Right cardiac atrium (tissue), 5 donors: ENCODE results near the gene MAP2K4. TPM values are rescaled to one million over a fixed set of nuclear protein-coding genes. Genes with fewer than 3 reads are reported as not detected.

ENCODE experiments used
- ATAC-seq, 2 donors: fragments of 200-7000 bp; cut with Tn5 transposase; one replicate each; pipeline versions ENCODE4 v1.8.0 to v1.9.1; 2020; ENCODE audit warnings: moderate library complexity in 2 of 2, mild to moderate bottlenecking in 1 of 2
- DNase-seq, 3 donors: peaks; one replicate each; pipeline ENCODE4 v3.0.0-alpha.2; 2020
- H3K27ac ChIP-seq: one replicate; pipeline ENCODE4 v1.5.1; 2013; ENCODE audit warnings: mild to moderate bottlenecking, low read length, control low read depth, moderate library complexity
- H3K27me3 ChIP-seq: one replicate; pipeline ENCODE4 v1.6.1; 2013; ENCODE audit not compliant: control insufficient read depth, insufficient read depth
- H3K4me1 ChIP-seq: one replicate; pipeline ENCODE4 v1.6.1; 2013; ENCODE audit warnings: low read length; ENCODE audit not compliant: control insufficient read depth, insufficient read depth
- H3K4me3 ChIP-seq: one replicate; pipeline ENCODE4 v1.5.1; 2013; ENCODE audit warnings: low read length, control low read depth
- H3K9me3 ChIP-seq: one replicate; pipeline ENCODE4 v1.6.1; 2013; ENCODE audit warnings: low read length; ENCODE audit not compliant: control insufficient read depth
- WGBS: extraction: QIAGEN DNeasy Blood & Tissue Kit; methylation state at CpG from one replicate; pipeline ENCODE4 v1.1.7; 2013; 5-methylcytosine and 5-hydroxymethylcytosine counted together
- intact Hi-C, 4 donors: fragments of 100-400 bp; cut with DNase I; formaldehyde crosslinking; loops; one replicate each; pipeline versions ENCODE4 v1.11.0 to v1.14.0; 2022 to 2023
- polyA plus RNA-seq: library from polyadenylated mRNA; stranded (reverse); fragments of 200-250 nt; gene quantifications from one replicate; pipeline ENCODE4 v1.2.3, GENCODE V29; 2013
- total RNA-seq, 4 donors: library from RNA; stranded (reverse); fragmentation: NEBNext Ultra II Directional; extraction: Animal tissue kit (Norgen Biotek cat#: 25700); gene quantifications; one replicate each; pipeline ENCODE4 v1.2.1, GENCODE V29; 2021
- donor health status: healthy with polysubstance abuse.
- donor health status: DM: no; HTN: yes; CAD: no.
- donor health status: DM: no; HTN: no; CAD: no.
- donor health status: DM: no; HTN: yes; CAD: no; lungs with severe emphysema.
- donor health status: DM: yes; HTN: yes; CAD: no.

Gene MAP2K4
- total and polyA plus RNA-seq, 5 donors = 11.5 to 34.4 (median 33.4) TPM

- Histone ChIP-seq H3K9me3 (no peaks in the 10 kb centered on the region), H3K4me1 (peaks cover 2% of the 10 kb centered on the region), H3K27me3 (no peaks in the 10 kb centered on the region), H3K27ac (no peak overlapping the region), H3K4me3 (no peak overlapping the region)
- intact Hi-C loops = no loop called here
- 92% methylated on average over 1 of the region's 1 CpG for WGBS
- no peak for ATAC-seq
- DNase-seq = no peak
Measured at GRCh38 chr17:12035673-12036072, 15.0 kb downstream of the MAP2K4 start.

- Histone ChIP-seq H3K27ac (no peak overlapping the region), H3K4me3 (no peak overlapping the region), H3K9me3 (no peaks in the 10 kb centered on the region), H3K27me3 (no peaks in the 10 kb centered on the region), H3K4me1 (peaks cover 1% of the 10 kb centered on the region)
- no peak for DNase-seq
- ATAC-seq = no peak
- WGBS = 24% methylated on average over 2 of the region's 2 CpGs
- intact Hi-C loops = no loop called here
Measured at GRCh38 chr17:12037970-12038369, 17.3 kb downstream of the MAP2K4 start.

GRCh38 chr17:12040478-12040877 is 19.8 kb downstream of the MAP2K4 start:
- no peaks in the 10 kb centered on the region for H3K27me3 ChIP-seq
- ATAC-seq (no peak), DNase-seq (no peak)
- H3K9me3 ChIP-seq = no peaks in the 10 kb centered on the region
- 64% methylated on average over 3 of the region's 3 CpGs for WGBS
- no peak overlapping the region for H3K4me3 ChIP-seq
- H3K4me1 ChIP-seq = peaks cover 3% of the 10 kb centered on the region
- intact Hi-C loops = no loop called here
- no peak overlapping the region for H3K27ac ChIP-seq

- Histone ChIP-seq H3K4me3 (no peak overlapping the region), H3K27me3 (no peaks in the 10 kb centered on the region), H3K27ac (no peak overlapping the region), H3K9me3 (no peaks in the 10 kb centered on the region), H3K4me1 (peaks cover 3% of the 10 kb centered on the region)
- DNase-seq = no peak
- no peak for ATAC-seq
- intact Hi-C loops = no loop called here
- WGBS = 74% methylated on average over 3 of the region's 3 CpGs
Measured at GRCh38 chr17:12041312-12041711, 20.6 kb downstream of the MAP2K4 start.

DNA sequence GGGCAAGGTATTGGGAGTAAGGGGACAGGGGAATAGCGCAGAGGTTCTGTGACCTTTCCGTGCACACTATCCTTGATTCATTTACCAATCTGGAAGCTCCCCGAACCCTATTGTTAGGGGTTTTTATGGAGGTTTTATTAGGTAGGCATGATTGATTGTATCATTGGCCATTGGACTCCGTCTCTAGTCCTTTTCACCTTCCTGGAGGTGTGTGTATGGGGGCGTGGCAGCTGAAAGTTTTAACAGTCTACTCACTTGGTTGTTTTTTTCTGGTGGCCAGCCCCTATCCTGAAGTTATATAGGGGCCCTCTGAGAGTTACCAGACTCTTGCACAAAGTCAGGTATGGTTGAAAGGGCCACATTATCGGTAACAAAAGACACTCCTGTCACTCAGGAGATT is 23.0 kb downstream of the MAP2K4 start:
- DNase-seq (no peak), ATAC-seq (no peak)
- no peak overlapping the region for H3K27ac ChIP-seq
- WGBS = 97% methylated on average over 6 of the region's 6 CpGs
- H3K9me3 ChIP-seq = no peaks in the 10 kb centered on the region
- intact Hi-C loops = no loop called here
- H3K4me3 ChIP-seq = no peak overlapping the region
- H3K4me1 ChIP-seq = peaks cover 3% of the 10 kb centered on the region
- no peaks in the 10 kb centered on the region for H3K27me3 ChIP-seq

- Histone ChIP-seq H3K4me3 (no peak overlapping the region), H3K27ac (no peak overlapping the region), H3K4me1 (peaks cover 3% of the 10 kb centered on the region), H3K9me3 (no peaks in the 10 kb centered on the region), H3K27me3 (no peaks in the 10 kb centered on the region)
- ATAC-seq (no peak), DNase-seq (no peak)
- 61% methylated on average over 2 of the region's 2 CpGs for WGBS
- intact Hi-C loops = no loop called here
Measured at GRCh38 chr17:12046786-12047185, 26.1 kb downstream of the MAP2K4 start.

DNA sequence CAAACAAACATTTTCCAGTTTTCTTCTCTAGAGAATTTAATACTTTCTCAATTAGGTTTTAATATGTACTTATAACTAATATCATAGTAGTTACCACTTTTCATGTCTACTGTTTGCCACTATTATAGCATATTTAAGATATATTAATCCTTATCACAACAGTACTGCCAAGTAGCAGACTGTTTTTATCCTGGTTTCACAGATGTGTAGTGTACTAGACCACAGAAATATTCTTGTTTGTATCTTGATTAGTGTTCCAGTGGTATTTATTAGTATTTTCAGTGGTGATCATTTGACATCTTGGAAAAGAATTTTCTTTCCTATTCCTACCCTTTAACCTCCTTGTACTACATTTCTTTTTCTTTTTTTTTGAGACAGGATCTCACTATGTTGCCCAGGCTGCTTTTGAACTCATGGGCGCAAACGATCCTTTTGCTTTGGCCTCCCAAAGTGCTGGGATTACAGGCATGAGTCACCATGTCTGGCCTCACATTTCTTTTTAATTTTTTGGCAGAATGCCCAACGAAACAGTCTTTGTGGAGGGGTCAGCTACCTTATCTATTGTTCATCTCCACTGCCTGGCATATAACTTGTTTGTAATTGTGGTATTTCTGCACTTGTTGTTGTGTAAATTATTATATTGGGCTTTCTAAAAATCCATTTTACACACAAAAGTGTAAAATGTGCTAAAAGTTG is 27.2 kb downstream of the MAP2K4 start:
- Histone ChIP-seq H3K27me3 (no peaks in the 10 kb centered on the region), H3K9me3 (no peaks in the 10 kb centered on the region), H3K27ac (no peak overlapping the region), H3K4me3 (no peak overlapping the region), H3K4me1 (peaks cover 1% of the 10 kb centered on the region)
- intact Hi-C loops = no loop called here
- DNase-seq = no peak
- 63% methylated on average over 3 of the region's 3 CpGs for WGBS
- ATAC-seq = no peak

- Histone ChIP-seq H3K9me3 (no peaks in the 10 kb centered on the region), H3K4me3 (no peak overlapping the region), H3K4me1 (peaks cover 1% of the 10 kb centered on the region), H3K27ac (no peak overlapping the region), H3K27me3 (no peaks in the 10 kb centered on the region)
- no peak for ATAC-seq
- intact Hi-C loops = no loop called here
- no peak for DNase-seq
- WGBS = 93% methylated on average over 7 of the region's 7 CpGs
Measured at GRCh38 chr17:12048843-12049473, 28.3 kb downstream of the MAP2K4 start.

- ATAC-seq (no peak), DNase-seq (no peak)
- 69% methylated on average over 1 of the region's 1 CpG for WGBS
- H3K9me3 ChIP-seq = no peaks in the 10 kb centered on the region
- H3K27me3 ChIP-seq = no peaks in the 10 kb centered on the region
- H3K27ac ChIP-seq = no peak overlapping the region
- intact Hi-C loops = no loop called here
- no peaks in the 10 kb centered on the region for H3K4me1 ChIP-seq
- H3K4me3 ChIP-seq = no peak overlapping the region
Measured at GRCh38 chr17:12050646-12051225, 30.1 kb downstream of the MAP2K4 start.

GRCh38 chr17:12053552-12053951 is 32.9 kb downstream of the MAP2K4 start:
- Histone ChIP-seq H3K27me3 (no peaks in the 10 kb centered on the region), H3K4me3 (no peak overlapping the region), H3K4me1 (no peaks in the 10 kb centered on the region), H3K27ac (no peak overlapping the region), H3K9me3 (no peaks in the 10 kb centered on the region)
- 36% methylated on average over 3 of the region's 3 CpGs for WGBS
- intact Hi-C loops = no loop called here
- DNase-seq = no peak
- ATAC-seq = no peak

GRCh38 chr17:12055889-12056288 is 35.2 kb downstream of the MAP2K4 start:
- Histone ChIP-seq H3K4me1 (peaks cover 2% of the 10 kb centered on the region), H3K9me3 (no peaks in the 10 kb centered on the region), H3K27ac (no peak overlapping the region), H3K27me3 (no peaks in the 10 kb centered on the region), H3K4me3 (no peak overlapping the region)
- DNase-seq = no peak
- intact Hi-C loops = no loop called here
- ATAC-seq = no peak
